Breast epithelium (tissue), 4 donors: ENCODE results near the gene FAM227A. TPM values are rescaled to one million over a fixed set of nuclear protein-coding genes. Genes with fewer than 3 reads are reported as not detected.

Source experiments
- DNase-seq, 2 donors: peaks; one replicate each; pipeline ENCODE4 v3.0.0-alpha.2; 2019; ENCODE audit warnings: low spot score in 2 of 2
- H3K27ac ChIP-seq, 2 donors: fragments of 200-600 bp; sonication (generic) in 1 of 2; one replicate each; pipeline ENCODE4 v1.5.1; 2016 to 2019; ENCODE audit warnings: mild to moderate bottlenecking in 1 of 2
- H3K27me3 ChIP-seq, 2 donors: fragments of 200-600 bp; sonication (generic) in 1 of 2; one replicate each; pipeline versions ENCODE4 v1.5.1 to v1.6.0; 2017 to 2019; ENCODE audit warnings: control low read depth in 1 of 2, mild to moderate bottlenecking in 1 of 2
- H3K36me3 ChIP-seq: fragments of 200-600 bp; one replicate; pipeline ENCODE4 v1.5.1; 2019
- H3K4me1 ChIP-seq, 2 donors: fragments of 200-600 bp; sonication (generic); one replicate each; pipeline ENCODE4 v1.5.1; 2016 to 2019; ENCODE audit warnings: control low read depth in 1 of 2
- H3K4me3 ChIP-seq, 3 donors: fragments of 200-600 bp; sonication (generic); 1 replicate in 2 of 3; 2 replicates in 1 of 3; pipeline ENCODE4 v1.5.1; 2016 to 2019; ENCODE audit warnings: mild to moderate bottlenecking in 3 of 3, moderate library complexity in 2 of 3
- H3K9me3 ChIP-seq, 2 donors: fragments of 200-600 bp; sonication (generic) in 1 of 2; one replicate each; pipeline ENCODE4 v1.5.1; 2016 to 2019; ENCODE audit warnings: control low read depth in 1 of 2
- CTCF ChIP-seq, 3 donors: fragments of 450-650 bp; IDR thresholded peaks; one replicate each; pipeline ENCODE4 v1.5.1; 2016 to 2017; ENCODE audit warnings: antibody characterized with exemption in 3 of 3, mild to moderate bottlenecking in 3 of 3, moderate library complexity in 3 of 3
- POLR2A ChIP-seq: fragments of 450-650 bp; IDR thresholded peaks from one replicate; pipeline ENCODE4 v1.6.1; 2016; ENCODE audit warnings: antibody characterized with exemption, mild to moderate bottlenecking, moderate library complexity
- POLR2AphosphoS5 ChIP-seq, 3 donors: sonication (generic); formaldehyde crosslinking; IDR thresholded peaks; one replicate each; pipeline ENCODE4 v1.6.1; 2017; ENCODE audit warnings: antibody characterized with exemption in 3 of 3
- intact Hi-C: fragments of 100-400 bp; cut with DNase I; formaldehyde crosslinking; loops from one replicate; pipeline ENCODE4 v1.15.1; 2023; ENCODE audit warnings: low total_unique reads
- total RNA-seq, 3 donors: library from RNA; depleted of rRNA; stranded (reverse); fragments of >200 nt; gene quantifications; one replicate each; pipeline ENCODE4 v1.1.0, GENCODE V29; 2016

FAM227A gene
- total RNA-seq, 3 donors from 2014 or later: 0.16 to 7.9 (median 6.3) TPM

GRCh38 chr22:38641476-38642040 lies 14.6 kb downstream of the FAM227A start:
- intact Hi-C loops: no loop called here
- H3K4me1 ChIP-seq: no peaks in the 10 kb centered on the region
- DNase-seq: no peak
- no peaks in the 10 kb centered on the region for H3K36me3 ChIP-seq
- H3K27ac ChIP-seq: no peak overlapping the region
- H3K9me3 ChIP-seq: no peaks in the 10 kb centered on the region
- no peak for TF ChIP-seq POLR2AphosphoS5 (IDR thresholded peaks at IDR 0.05)
- TF ChIP-seq POLR2A: no peak
- no peak for TF ChIP-seq CTCF (IDR thresholded peaks at IDR 0.05)
- H3K27me3 ChIP-seq: no peaks in the 10 kb centered on the region
- no peak overlapping the region for H3K4me3 ChIP-seq

GRCh38 chr22:38638728-38639127 lies 17.5 kb downstream of the FAM227A start:
- TF ChIP-seq POLR2A (no peak), CTCF (IDR thresholded peaks at IDR 0.05) (no peak), POLR2AphosphoS5 (IDR thresholded peaks at IDR 0.05) (no peak)
- no peak overlapping the region for H3K27ac ChIP-seq
- no peaks in the 10 kb centered on the region for H3K4me1 ChIP-seq
- H3K36me3 ChIP-seq: no peaks in the 10 kb centered on the region
- intact Hi-C loops: no loop called here
- no peaks in the 10 kb centered on the region for H3K27me3 ChIP-seq
- no peak for DNase-seq
- no peak overlapping the region for H3K4me3 ChIP-seq
- H3K9me3 ChIP-seq: no peaks in the 10 kb centered on the region

- Histone ChIP-seq H3K27me3 (no peaks in the 10 kb centered on the region), H3K27ac (no peak overlapping the region), H3K4me3 (no peak overlapping the region), H3K36me3 (no peaks in the 10 kb centered on the region), H3K4me1 (no peaks in the 10 kb centered on the region), H3K9me3 (no peaks in the 10 kb centered on the region)
- TF ChIP-seq POLR2A (no peak), POLR2AphosphoS5 (IDR thresholded peaks at IDR 0.05) (no peak), CTCF (IDR thresholded peaks at IDR 0.05) (no peak)
- no peak for DNase-seq
- intact Hi-C loops: no loop called here
Measured at GRCh38 chr22:38638216-38638615, 18.0 kb downstream of the FAM227A start.

- no peak overlapping the region for H3K27ac ChIP-seq
- TF ChIP-seq CTCF (IDR thresholded peaks at IDR 0.05): no peak
- TF ChIP-seq POLR2AphosphoS5 (IDR thresholded peaks at IDR 0.05): no peak
- no peak for TF ChIP-seq POLR2A
- H3K36me3 ChIP-seq: no peaks in the 10 kb centered on the region
- H3K27me3 ChIP-seq: no peaks in the 10 kb centered on the region
- H3K4me1 ChIP-seq: no peaks in the 10 kb centered on the region
- DNase-seq: no peak
- H3K4me3 ChIP-seq: no peak overlapping the region
- no peaks in the 10 kb centered on the region for H3K9me3 ChIP-seq
- intact Hi-C loops: no loop called here
Measured at GRCh38 chr22:38632528-38632927, 23.7 kb downstream of the FAM227A start.

- intact Hi-C loops: no loop called here
Measured at GRCh38 chr22:38631724-38632123, 24.5 kb downstream of the FAM227A start.

More at GRCh38 chr22:38631724-38632123, 24.5 kb downstream of the FAM227A start:
- Histone ChIP-seq H3K9me3 (no peaks in the 10 kb centered on the region), H3K27ac (no peak overlapping the region), H3K27me3 (no peaks in the 10 kb centered on the region), H3K36me3 (no peaks in the 10 kb centered on the region), H3K4me3 (no peak overlapping the region), H3K4me1 (no peaks in the 10 kb centered on the region)
- TF ChIP-seq POLR2A: no peak
- no peak for TF ChIP-seq POLR2AphosphoS5 (IDR thresholded peaks at IDR 0.05)
- TF ChIP-seq CTCF (IDR thresholded peaks at IDR 0.05): no peak
- DNase-seq: no peak
